LNCaP clone FGC (cell line): Measurements from ENCODE around the gene CTXND2.
A peak's percentile ranks its signal among the peaks of the same experiment; 100 is the strongest.

ENCODE experiments used
- DNase-seq: peaks from one replicate; pipeline ENCODE4 v3.0.0-alpha.2; 2011; ENCODE audit warnings: low read depth
- H3K4me3 ChIP-seq: 2 replicates; pipeline ENCODE4 v1.5.1; 2011; ENCODE audit warnings: mild to moderate bottlenecking, low read depth, low read length, control low read depth
- CTCF ChIP-seq: IDR thresholded peaks from 2 replicates; pipeline ENCODE4 v1.5.1; 2012; ENCODE audit warnings: mild to moderate bottlenecking; ENCODE audit not compliant: control insufficient read depth, insufficient read depth; ENCODE audit errors: extremely low read depth

CTXND2 gene

GRCh38 chr1:150902346-150902745 lies 15.4 kb downstream of the CTXND2 start:
- TF ChIP-seq CTCF: no peak
- no peak overlapping the region for H3K4me3 ChIP-seq
- no peak for DNase-seq

GRCh38 chr1:150902751-150903150 lies 15.8 kb downstream of the CTXND2 start:
- no peak for DNase-seq
- no peak for TF ChIP-seq CTCF
- H3K4me3 ChIP-seq: no peak overlapping the region

- no peak for DNase-seq
- TF ChIP-seq CTCF: no peak
Measured at GRCh38 chr1:150905301-150905700, 18.4 kb downstream of the CTXND2 start.

GRCh38 chr1:150906329-150906728 lies 19.4 kb downstream of the CTXND2 start:
- DNase-seq: peak; percentile 81
- TF ChIP-seq CTCF: no peak
- H3K4me3 ChIP-seq: no peak overlapping the region

More at GRCh38 chr1:150905301-150905700, 18.4 kb downstream of the CTXND2 start:
- H3K4me3 ChIP-seq: no peak overlapping the region

GRCh38 chr1:150906813-150907212 lies 19.9 kb downstream of the CTXND2 start:
- TF ChIP-seq CTCF: no peak
- no peak for DNase-seq
- H3K4me3 ChIP-seq: no peak overlapping the region

GRCh38 chr1:150909585-150910180 lies 22.7 kb downstream of the CTXND2 start:
- H3K4me3 ChIP-seq: no peak overlapping the region
- TF ChIP-seq CTCF: no peak
- DNase-seq: no peak

- DNase-seq: no peak
- no peak overlapping the region for H3K4me3 ChIP-seq
- TF ChIP-seq CTCF: no peak
Measured at GRCh38 chr1:150912623-150913022, 25.7 kb downstream of the CTXND2 start.
